GM12878 (cell line): ENCODE data around the gene PRRC2A. TPM values are rescaled to one million over a fixed set of nuclear protein-coding genes. Genes with fewer than 3 reads are reported as not detected.

Experiments
- BHLHE40 ChIP-seq, 2 experiments: fragments of 450-650 bp in 1 of 2; IDR thresholded peaks; 2 replicates each; pipeline ENCODE4 v1.6.1; 2011 to 2017; ENCODE audit warnings: low read depth in 2 of 2, borderline replicate concordance in 1 of 2, improper control_type of control experiment in 1 of 2, low read length in 1 of 2, mild to moderate bottlenecking in 1 of 2
- CHD2 ChIP-seq: IDR thresholded peaks from 2 replicates; pipeline ENCODE4 v1.6.1; 2011; ENCODE audit warnings: low read depth, low read length, improper control_type of control experiment, borderline replicate concordance
- CREM ChIP-seq: IDR thresholded peaks from 2 replicates; pipeline ENCODE4 v1.6.1; 2014; ENCODE audit warnings: antibody characterized with exemption, low read depth
- DPF2 ChIP-seq: fragments of 450-650 bp; IDR thresholded peaks from 2 replicates; pipeline ENCODE4 v1.6.1; 2017; ENCODE audit warnings: mild to moderate bottlenecking
- EP300 ChIP-seq, 2 experiments: fragments of 150-350 bp in 1 of 2; IDR thresholded peaks; 2 replicates each; pipeline ENCODE4 v1.6.1; 2011 to 2012; ENCODE audit warnings: low read depth in 2 of 2, low read length in 2 of 2, borderline replicate concordance in 1 of 2, improper control_type of control experiment in 1 of 2, inconsistent platforms in 1 of 2; ENCODE audit not compliant: control insufficient read depth in 1 of 2
- HDAC6 ChIP-seq: fragments of 200-600 bp; sonication (generic); IDR thresholded peaks from one replicate; pipeline ENCODE4 v1.8.0; 2017; ENCODE audit warnings: antibody characterized with exemption; ENCODE audit not compliant: unreplicated experiment
- IRF4 ChIP-seq: IDR thresholded peaks from 2 replicates; pipeline ENCODE4 v1.6.1; 2011; ENCODE audit warnings: low read depth, low read length
- KAT2A ChIP-seq: conservative IDR thresholded peaks from 2 replicates; pipeline ENCODE4 v1.6.1; 2011; ENCODE audit warnings: low read depth, low read length; ENCODE audit not compliant: control insufficient read depth
- MYC ChIP-seq: IDR thresholded peaks from 2 replicates; pipeline ENCODE4 v1.6.1; 2011; ENCODE audit warnings: mild to moderate bottlenecking, low read length, moderate library complexity, inconsistent platforms; ENCODE audit not compliant: insufficient read depth, insufficient replicate concordance, insufficient read length, severe bottlenecking
- PAX8 ChIP-seq: fragments of 450-650 bp; IDR thresholded peaks from 2 replicates; pipeline ENCODE4 v1.6.1; 2017; ENCODE audit warnings: mild to moderate bottlenecking, moderate library complexity
- PML ChIP-seq: IDR thresholded peaks from 2 replicates; pipeline ENCODE4 v1.6.1; 2012; ENCODE audit warnings: low read length, inconsistent platforms
- POU2F2 ChIP-seq: IDR thresholded peaks from 3 replicates; pipeline ENCODE4 v1.6.1; 2011; ENCODE audit warnings: low read depth, mild to moderate bottlenecking, low read length, borderline replicate concordance
- RAD51 ChIP-seq: fragments of 450-650 bp; IDR thresholded peaks from 2 replicates; pipeline ENCODE4 v1.6.1; 2016; ENCODE audit warnings: moderate library complexity, mild to moderate bottlenecking, inconsistent platforms
- SIN3A ChIP-seq: IDR thresholded peaks from 2 replicates; pipeline ENCODE4 v1.6.1; 2012; ENCODE audit warnings: low read depth, low read length, improper control_type of control experiment
- SMARCA5 ChIP-seq: fragments of 450-650 bp; IDR thresholded peaks from 2 replicates; pipeline ENCODE4 v1.6.1; 2017; ENCODE audit warnings: mild to moderate bottlenecking
- SRF ChIP-seq, 2 experiments: IDR thresholded peaks; 2 replicates each; pipeline ENCODE4 v1.6.1; 2011; ENCODE audit warnings: low read depth in 2 of 2, low read length in 2 of 2, mild to moderate bottlenecking in 1 of 2, moderate library complexity in 1 of 2
- TCF7 ChIP-seq: IDR thresholded peaks from 2 replicates; pipeline ENCODE4 v1.6.1; 2014; ENCODE audit warnings: antibody characterized with exemption, borderline replicate concordance
- ZNF622 ChIP-seq: fragments of 450-650 bp; IDR thresholded peaks from 2 replicates; pipeline ENCODE4 v1.6.1; 2017; ENCODE audit warnings: mild to moderate bottlenecking, inconsistent platforms
- polyA plus RNA-seq, 11 experiments: library from polyadenylated mRNA; depleted of rRNA in 4 of 11; unstranded in 6 of 11; stranded (reverse) in 5 of 11; fragments of >200 nt; fragmentation: Nextera tagmentation in 4 of 11; fragmentation: Illumina TruSeq in 1 of 11; extraction: Ambion mirVana in 4 of 11; extraction: Trizol in 1 of 11; gene quantifications; 1 replicate in 1 of 11; 2 replicates in 10 of 11; pipeline versions ENCODE4 v1.2.1 to v1.2.3, GENCODE V29; 2011 to 2016; ENCODE audit warnings: inconsistent platforms in 2 of 11, missing spikeins in 2 of 11, low read depth in 1 of 11
- total RNA-seq, 4 experiments: library from RNA; depleted of rRNA in 3 of 4; stranded (reverse); fragments of >200 nt in 3 of 4; fragmentation: Illumina TruSeq in 1 of 4; extraction: Trizol in 1 of 4; gene quantifications; 2 replicates each; pipeline versions ENCODE4 v1.2.1 to v1.2.3, GENCODE V29; 2013 to 2021
- TF ChIP-seq, protein P1 (sequence below): fragments of 450-650 bp; formaldehyde crosslinking; IDR thresholded peaks from 2 replicates; pipeline ENCODE4 v1.4.0; 2022; ENCODE audit warnings: mild to moderate bottlenecking, moderate library complexity
- TF ChIP-seq, protein P2 (sequence below): fragments of 450-650 bp; IDR thresholded peaks from 2 replicates; pipeline ENCODE4 v1.6.1; 2014; ENCODE audit warnings: mild to moderate bottlenecking
- TF ChIP-seq, protein P3 (sequence below): IDR thresholded peaks from 2 replicates; pipeline ENCODE4 v1.6.1; 2012; ENCODE audit warnings: improper control_type of control experiment, low read depth, low read length; ENCODE audit not compliant: insufficient replicate concordance

The PRRC2A gene
- total and polyA plus RNA-seq, 10 of the 15 experiments (the other 5 are each of a cell fraction or from before 2014, with no cell fraction given), result 0.40 to 244 (median 61.3) TPM

DNA sequence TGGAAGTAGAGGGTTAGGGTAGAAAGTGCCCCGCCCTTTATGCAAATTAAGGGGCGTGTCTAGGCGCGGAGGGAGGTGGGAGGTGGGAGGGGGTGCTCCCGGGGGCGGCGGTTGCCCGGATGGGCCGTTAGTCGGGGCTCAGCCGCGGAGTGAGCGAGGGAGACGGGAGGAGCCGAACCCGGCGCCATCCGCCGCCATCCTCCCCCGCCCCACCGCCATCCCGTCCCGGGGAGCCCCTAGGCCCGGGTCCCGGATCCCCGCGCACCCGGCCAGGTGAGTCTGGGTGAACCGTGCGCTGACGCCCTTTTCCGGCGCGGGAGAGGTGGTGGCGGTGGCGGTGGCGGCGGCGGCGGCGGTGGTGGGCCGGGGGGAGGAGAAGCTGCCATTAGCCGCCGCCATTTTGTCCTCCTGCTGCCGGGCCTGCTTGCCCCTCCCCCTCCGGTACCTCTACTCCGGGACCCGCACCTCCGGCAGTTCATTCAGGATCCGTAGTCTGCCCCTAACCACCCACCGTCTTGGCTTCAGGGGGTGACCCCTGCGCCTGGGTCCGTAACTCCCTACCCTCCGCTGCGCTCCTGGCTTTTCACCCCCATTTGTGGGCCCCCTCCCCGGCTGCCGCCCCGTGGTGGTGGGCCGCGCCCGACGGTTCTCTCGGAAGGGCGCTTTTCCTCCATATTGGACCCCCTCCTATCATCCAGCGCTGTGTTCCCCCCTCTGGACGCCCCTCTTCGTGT, at the start of gene PRRC2A (continued):
- TF ChIP-seq SIN3A, result no peak; the same call in 1 of the 2 replicates
- no peak for TF ChIP-seq ZNF622
- TF ChIP-seq, protein P1, sequence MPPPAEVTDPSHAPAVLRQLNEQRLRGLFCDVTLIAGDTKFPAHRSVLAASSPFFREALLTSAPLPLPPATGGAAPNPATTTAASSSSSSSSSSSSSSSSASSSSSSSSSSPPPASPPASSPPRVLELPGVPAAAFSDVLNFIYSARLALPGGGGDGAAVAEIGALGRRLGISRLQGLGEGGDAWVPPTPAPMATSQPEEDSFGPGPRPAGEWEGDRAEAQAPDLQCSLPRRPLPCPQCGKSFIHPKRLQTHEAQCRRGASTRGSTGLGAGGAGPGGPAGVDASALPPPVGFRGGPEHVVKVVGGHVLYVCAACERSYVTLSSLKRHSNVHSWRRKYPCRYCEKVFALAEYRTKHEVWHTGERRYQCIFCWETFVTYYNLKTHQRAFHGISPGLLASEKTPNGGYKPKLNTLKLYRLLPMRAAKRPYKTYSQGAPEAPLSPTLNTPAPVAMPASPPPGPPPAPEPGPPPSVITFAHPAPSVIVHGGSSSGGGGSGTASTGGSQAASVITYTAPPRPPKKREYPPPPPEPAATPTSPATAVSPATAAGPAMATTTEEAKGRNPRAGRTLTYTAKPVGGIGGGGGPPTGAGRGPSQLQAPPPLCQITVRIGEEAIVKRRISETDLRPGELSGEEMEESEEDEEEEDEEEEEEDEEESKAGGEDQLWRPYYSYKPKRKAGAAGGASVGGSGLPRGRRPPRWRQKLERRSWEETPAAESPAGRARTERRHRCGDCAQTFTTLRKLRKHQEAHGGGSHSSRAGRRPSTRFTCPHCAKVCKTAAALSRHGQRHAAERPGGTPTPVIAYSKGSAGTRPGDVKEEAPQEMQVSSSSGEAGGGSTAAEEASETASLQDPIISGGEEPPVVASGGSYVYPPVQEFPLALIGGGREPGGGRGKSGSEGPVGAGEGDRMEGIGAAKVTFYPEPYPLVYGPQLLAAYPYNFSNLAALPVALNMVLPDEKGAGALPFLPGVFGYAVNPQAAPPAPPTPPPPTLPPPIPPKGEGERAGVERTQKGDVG (CRISPR knock-in tag), result no peak
- TF ChIP-seq SMARCA5, result peak; percentile 73
- TF ChIP-seq, protein P2, sequence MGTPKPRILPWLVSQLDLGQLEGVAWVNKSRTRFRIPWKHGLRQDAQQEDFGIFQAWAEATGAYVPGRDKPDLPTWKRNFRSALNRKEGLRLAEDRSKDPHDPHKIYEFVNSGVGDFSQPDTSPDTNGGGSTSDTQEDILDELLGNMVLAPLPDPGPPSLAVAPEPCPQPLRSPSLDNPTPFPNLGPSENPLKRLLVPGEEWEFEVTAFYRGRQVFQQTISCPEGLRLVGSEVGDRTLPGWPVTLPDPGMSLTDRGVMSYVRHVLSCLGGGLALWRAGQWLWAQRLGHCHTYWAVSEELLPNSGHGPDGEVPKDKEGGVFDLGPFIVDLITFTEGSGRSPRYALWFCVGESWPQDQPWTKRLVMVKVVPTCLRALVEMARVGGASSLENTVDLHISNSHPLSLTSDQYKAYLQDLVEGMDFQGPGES, result no peak
- TF ChIP-seq SRF (IDR thresholded peaks at IDR 0.05; ENCODE audit: low read depth in 2 of 2, low read length in 2 of 2), result no peak
- TF ChIP-seq RAD51, result no peak
- no peak for TF ChIP-seq CREM
- no peak for TF ChIP-seq TCF7
- TF ChIP-seq HDAC6, result no peak
- peak; percentile 84 for TF ChIP-seq MYC
- TF ChIP-seq EP300 (IDR thresholded peaks at IDR 0.05; ENCODE audit: borderline replicate concordance in 1 of 2, control insufficient read depth in 1 of 2, low read depth in 2 of 2, low read length in 2 of 2), result no peak
- TF ChIP-seq POU2F2, result no peak; the same call in 2 of the 3 replicates
- peak in 1 of 2 experiments; percentile 8; a peak in 1 of 4 replicates for TF ChIP-seq BHLHE40 (IDR thresholded peaks at IDR 0.05; ENCODE audit: borderline replicate concordance in 1 of 2, low read depth in 2 of 2, low read length in 1 of 2)
- TF ChIP-seq IRF4, result no peak
- no peak for TF ChIP-seq KAT2A
- TF ChIP-seq, protein P3, sequence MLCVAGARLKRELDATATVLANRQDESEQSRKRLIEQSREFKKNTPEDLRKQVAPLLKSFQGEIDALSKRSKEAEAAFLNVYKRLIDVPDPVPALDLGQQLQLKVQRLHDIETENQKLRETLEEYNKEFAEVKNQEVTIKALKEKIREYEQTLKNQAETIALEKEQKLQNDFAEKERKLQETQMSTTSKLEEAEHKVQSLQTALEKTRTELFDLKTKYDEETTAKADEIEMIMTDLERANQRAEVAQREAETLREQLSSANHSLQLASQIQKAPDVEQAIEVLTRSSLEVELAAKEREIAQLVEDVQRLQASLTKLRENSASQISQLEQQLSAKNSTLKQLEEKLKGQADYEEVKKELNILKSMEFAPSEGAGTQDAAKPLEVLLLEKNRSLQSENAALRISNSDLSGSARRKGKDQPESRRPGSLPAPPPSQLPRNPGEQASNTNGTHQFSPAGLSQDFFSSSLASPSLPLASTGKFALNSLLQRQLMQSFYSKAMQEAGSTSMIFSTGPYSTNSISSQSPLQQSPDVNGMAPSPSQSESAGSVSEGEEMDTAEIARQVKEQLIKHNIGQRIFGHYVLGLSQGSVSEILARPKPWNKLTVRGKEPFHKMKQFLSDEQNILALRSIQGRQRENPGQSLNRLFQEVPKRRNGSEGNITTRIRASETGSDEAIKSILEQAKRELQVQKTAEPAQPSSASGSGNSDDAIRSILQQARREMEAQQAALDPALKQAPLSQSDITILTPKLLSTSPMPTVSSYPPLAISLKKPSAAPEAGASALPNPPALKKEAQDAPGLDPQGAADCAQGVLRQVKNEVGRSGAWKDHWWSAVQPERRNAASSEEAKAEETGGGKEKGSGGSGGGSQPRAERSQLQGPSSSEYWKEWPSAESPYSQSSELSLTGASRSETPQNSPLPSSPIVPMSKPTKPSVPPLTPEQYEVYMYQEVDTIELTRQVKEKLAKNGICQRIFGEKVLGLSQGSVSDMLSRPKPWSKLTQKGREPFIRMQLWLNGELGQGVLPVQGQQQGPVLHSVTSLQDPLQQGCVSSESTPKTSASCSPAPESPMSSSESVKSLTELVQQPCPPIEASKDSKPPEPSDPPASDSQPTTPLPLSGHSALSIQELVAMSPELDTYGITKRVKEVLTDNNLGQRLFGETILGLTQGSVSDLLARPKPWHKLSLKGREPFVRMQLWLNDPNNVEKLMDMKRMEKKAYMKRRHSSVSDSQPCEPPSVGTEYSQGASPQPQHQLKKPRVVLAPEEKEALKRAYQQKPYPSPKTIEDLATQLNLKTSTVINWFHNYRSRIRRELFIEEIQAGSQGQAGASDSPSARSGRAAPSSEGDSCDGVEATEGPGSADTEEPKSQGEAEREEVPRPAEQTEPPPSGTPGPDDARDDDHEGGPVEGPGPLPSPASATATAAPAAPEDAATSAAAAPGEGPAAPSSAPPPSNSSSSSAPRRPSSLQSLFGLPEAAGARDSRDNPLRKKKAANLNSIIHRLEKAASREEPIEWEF, result no peak
- peak; percentile 37; the same call in 1 of the 2 replicates for TF ChIP-seq DPF2
- TF ChIP-seq PML, result no peak; the same call in 1 of the 2 replicates
- no peak for TF ChIP-seq PAX8
- TF ChIP-seq CHD2, result peak; percentile 77
